ENCODE data around the gene DACT3. TPM values are rescaled to one million over a fixed set of nuclear protein-coding genes. Genes with fewer than 3 reads are reported as not detected.

The DACT3 gene
- 10 to 100 TPM; 23.4 to 26.3 (median 25.5) TPM for polyA plus RNA-seq (ENCODE audit: insufficient read length in 3 of 3)

GRCh38 chr19:46661020-46661731, at the start of gene DACT3:
Gene DACT3, minus strand, starts transcription at chr19:46661182. Its CDS starts 118 bp downstream, at chr19:46661064.
- peak; percentile 96 to 99 (median 99) for DNase-seq (ENCODE audit: low read depth in 3 of 3, low spot score in 2 of 3)

GRCh38 chr19:46710687-46711086, 49.7 kb upstream of the DACT3 start:
- DNase-seq (ENCODE audit: low read depth in 3 of 3, low spot score in 2 of 3) = no peak

- DNase-seq (ENCODE audit: low read depth in 3 of 3, low spot score in 2 of 3) = no peak
Measured at GRCh38 chr19:46704379-46705076, 43.5 kb upstream of the DACT3 start.

GRCh38 chr19:46700704-46701103, 39.7 kb upstream of the DACT3 start:
- no peak for DNase-seq (ENCODE audit: low read depth in 3 of 3, low spot score in 2 of 3)

- DNase-seq (ENCODE audit: low read depth in 3 of 3, low spot score in 2 of 3) = no peak
Measured at GRCh38 chr19:46698395-46699321, 37.7 kb upstream of the DACT3 start.

- DNase-seq (ENCODE audit: low read depth in 3 of 3, low spot score in 2 of 3) = peak in 2 of 3 donors; percentile 67 to 72
Measured at GRCh38 chr19:46697204-46697960, 36.4 kb upstream of the DACT3 start.

GRCh38 chr19:46696866-46697203, 35.9 kb upstream of the DACT3 start:
- no peak for DNase-seq (ENCODE audit: low read depth in 3 of 3, low spot score in 2 of 3)

- no peak for DNase-seq (ENCODE audit: low read depth in 3 of 3, low spot score in 2 of 3)
Measured at GRCh38 chr19:46696052-46696451, 35.1 kb upstream of the DACT3 start.

GRCh38 chr19:46693760-46694159, 32.8 kb upstream of the DACT3 start:
- no peak for DNase-seq (ENCODE audit: low read depth in 3 of 3, low spot score in 2 of 3)

- DNase-seq (ENCODE audit: low read depth in 3 of 3, low spot score in 2 of 3) = no peak
Measured at GRCh38 chr19:46692918-46693722, 32.1 kb upstream of the DACT3 start.

- DNase-seq (ENCODE audit: low read depth in 3 of 3, low spot score in 2 of 3) = no peak
Measured at GRCh38 chr19:46691948-46692347, 31.0 kb upstream of the DACT3 start.

GRCh38 chr19:46691104-46691503, 30.1 kb upstream of the DACT3 start:
- DNase-seq (ENCODE audit: low read depth in 3 of 3, low spot score in 2 of 3) = no peak

GRCh38 chr19:46689358-46689757, 28.4 kb upstream of the DACT3 start:
- no peak for DNase-seq (ENCODE audit: low read depth in 3 of 3, low spot score in 2 of 3)

- no peak for DNase-seq (ENCODE audit: low read depth in 3 of 3, low spot score in 2 of 3)
Measured at GRCh38 chr19:46687438-46688145, 26.6 kb upstream of the DACT3 start.

- no peak for DNase-seq (ENCODE audit: low read depth in 3 of 3, low spot score in 2 of 3)
Measured at GRCh38 chr19:46685189-46685588, 24.2 kb upstream of the DACT3 start.

GRCh38 chr19:46678110-46678732, 17.2 kb upstream of the DACT3 start:
- DNase-seq (ENCODE audit: low read depth in 3 of 3, low spot score in 2 of 3) = no peak

- DNase-seq (ENCODE audit: low read depth in 3 of 3, low spot score in 2 of 3) = no peak
Measured at GRCh38 chr19:46674416-46675178, 13.6 kb upstream of the DACT3 start.

GRCh38 chr19:46670813-46671212, 9.8 kb upstream of the DACT3 start:
- DNase-seq (ENCODE audit: low read depth in 3 of 3, low spot score in 2 of 3) = no peak

All from right renal cortex interstitium (tissue), 3 donors.